CD4-positive, alpha-beta T cell treated with Interleukin-17A for 4 hours (primary cell): Measurements from ENCODE around the gene RAB7A.
"Not testable (repeated sequence)": the region's sequence is repeated elsewhere in the genome, so short reads cannot be mapped to it uniquely, and the experiment has no call there.

Experiments
- DNase-seq: peaks from one replicate; pipeline ENCODE4 v3.0.0-alpha.2; 2020; ENCODE audit warnings: mixed read lengths

The RAB7A gene

GRCh38 chr3:128712848-128713247, 13.1 kb upstream of the RAB7A start:
- no peak for DNase-seq

- DNase-seq, result peak; percentile 50
These were observed 11.0 kb upstream of the RAB7A start for GRCh38 chr3:128714887-128715491.

GRCh38 chr3:128718892-128719291, 7.1 kb upstream of the RAB7A start:
- DNase-seq, result not testable (repeated sequence)

- DNase-seq, result no peak
These were observed 5.1 kb upstream of the RAB7A start for GRCh38 chr3:128720891-128721290.

GRCh38 chr3:128723477-128723876, 2.5 kb upstream of the RAB7A start:
- no peak for DNase-seq

GRCh38 chr3:128725547-128726022, 398 bp upstream of the RAB7A start:
- no peak for DNase-seq

GRCh38 chr3:128727059-128727458, 1.1 kb downstream of the RAB7A start:
- no peak for DNase-seq

GRCh38 chr3:128727485-128727884, 1.5 kb downstream of the RAB7A start:
- no peak for DNase-seq

- DNase-seq, result no peak
These were observed 2.0 kb downstream of the RAB7A start for GRCh38 chr3:128727996-128728395.

- not testable (repeated sequence) for DNase-seq
These were observed 2.5 kb downstream of the RAB7A start for GRCh38 chr3:128728521-128728920.

GRCh38 chr3:128730471-128730870, 4.5 kb downstream of the RAB7A start:
- DNase-seq, result no peak

GRCh38 chr3:128734523-128735189, 8.7 kb downstream of the RAB7A start:
- DNase-seq, result no peak

GRCh38 chr3:128735287-128735686, 9.3 kb downstream of the RAB7A start:
- no peak for DNase-seq

GRCh38 chr3:128735884-128736283, 9.9 kb downstream of the RAB7A start:
- DNase-seq, result no peak

- DNase-seq, result no peak
These were observed 10.6 kb downstream of the RAB7A start for GRCh38 chr3:128736601-128737000.

GRCh38 chr3:128740621-128741020, 14.6 kb downstream of the RAB7A start:
- no peak for DNase-seq

- no peak for DNase-seq
These were observed 17.0 kb downstream of the RAB7A start for GRCh38 chr3:128742821-128743594.

- no peak for DNase-seq
These were observed 19.8 kb downstream of the RAB7A start for GRCh38 chr3:128745742-128746141.

- DNase-seq, result no peak
These were observed 20.9 kb downstream of the RAB7A start for GRCh38 chr3:128746881-128747280.

- DNase-seq, result no peak
These were observed 22.6 kb downstream of the RAB7A start for GRCh38 chr3:128748557-128748956.

GRCh38 chr3:128749035-128749434, 23.1 kb downstream of the RAB7A start:
- no peak for DNase-seq

GRCh38 chr3:128749561-128749960, 23.6 kb downstream of the RAB7A start:
- DNase-seq, result not testable (repeated sequence)

GRCh38 chr3:128753715-128754114, 27.7 kb downstream of the RAB7A start:
- no peak for DNase-seq

- no peak for DNase-seq
These were observed 34.1 kb downstream of the RAB7A start for GRCh38 chr3:128760042-128760441.
